ENCODE data around the gene BCLAF1. TPM values are rescaled to one million over a fixed set of nuclear protein-coding genes. Genes with fewer than 3 reads are reported as not detected.

BCLAF1 gene, protein sequence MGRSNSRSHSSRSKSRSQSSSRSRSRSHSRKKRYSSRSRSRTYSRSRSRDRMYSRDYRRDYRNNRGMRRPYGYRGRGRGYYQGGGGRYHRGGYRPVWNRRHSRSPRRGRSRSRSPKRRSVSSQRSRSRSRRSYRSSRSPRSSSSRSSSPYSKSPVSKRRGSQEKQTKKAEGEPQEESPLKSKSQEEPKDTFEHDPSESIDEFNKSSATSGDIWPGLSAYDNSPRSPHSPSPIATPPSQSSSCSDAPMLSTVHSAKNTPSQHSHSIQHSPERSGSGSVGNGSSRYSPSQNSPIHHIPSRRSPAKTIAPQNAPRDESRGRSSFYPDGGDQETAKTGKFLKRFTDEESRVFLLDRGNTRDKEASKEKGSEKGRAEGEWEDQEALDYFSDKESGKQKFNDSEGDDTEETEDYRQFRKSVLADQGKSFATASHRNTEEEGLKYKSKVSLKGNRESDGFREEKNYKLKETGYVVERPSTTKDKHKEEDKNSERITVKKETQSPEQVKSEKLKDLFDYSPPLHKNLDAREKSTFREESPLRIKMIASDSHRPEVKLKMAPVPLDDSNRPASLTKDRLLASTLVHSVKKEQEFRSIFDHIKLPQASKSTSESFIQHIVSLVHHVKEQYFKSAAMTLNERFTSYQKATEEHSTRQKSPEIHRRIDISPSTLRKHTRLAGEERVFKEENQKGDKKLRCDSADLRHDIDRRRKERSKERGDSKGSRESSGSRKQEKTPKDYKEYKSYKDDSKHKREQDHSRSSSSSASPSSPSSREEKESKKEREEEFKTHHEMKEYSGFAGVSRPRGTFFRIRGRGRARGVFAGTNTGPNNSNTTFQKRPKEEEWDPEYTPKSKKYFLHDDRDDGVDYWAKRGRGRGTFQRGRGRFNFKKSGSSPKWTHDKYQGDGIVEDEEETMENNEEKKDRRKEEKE
- 97.4 and 146 TPM in 2 replicates for total RNA-seq

DNA sequence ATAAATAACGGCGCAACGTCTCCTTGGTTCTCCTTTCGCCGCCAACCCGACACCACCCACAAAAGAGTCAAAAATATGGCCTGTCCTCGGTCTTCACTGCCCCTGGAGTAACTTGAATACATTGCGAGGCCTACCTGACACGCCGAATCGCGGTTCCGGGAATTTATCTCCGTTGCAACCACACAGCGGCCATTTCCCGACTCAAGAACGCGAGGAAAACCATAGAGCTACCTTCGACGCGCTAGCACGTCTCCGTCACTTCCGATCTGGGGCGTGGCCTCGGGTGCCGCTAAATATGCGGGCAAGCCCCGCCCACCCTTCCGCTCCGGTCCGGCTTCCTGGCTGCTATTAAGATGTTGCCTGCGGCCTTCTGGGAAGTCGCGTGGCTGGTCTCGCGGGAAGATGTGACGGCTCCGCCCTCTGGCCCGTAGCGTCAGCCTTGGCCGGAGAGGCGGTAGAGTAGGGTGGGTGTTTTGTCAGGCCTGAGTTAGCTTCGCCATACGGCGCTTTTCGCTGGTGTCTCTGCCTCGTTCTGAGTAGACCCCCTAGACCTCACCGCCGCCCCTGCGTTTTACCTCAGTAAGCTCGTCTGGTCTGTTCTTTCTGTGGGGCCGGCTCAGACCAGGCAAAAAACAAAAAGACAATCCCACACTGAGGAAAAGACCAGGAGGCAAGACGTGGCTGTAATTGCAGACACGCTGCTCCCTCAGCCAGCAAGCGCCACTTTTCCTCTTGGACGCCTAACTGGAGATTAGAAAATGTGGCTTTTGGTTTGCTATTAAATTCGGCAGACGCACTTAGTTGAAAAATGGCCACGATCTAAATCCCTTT, at the start of gene BCLAF1:
Gene BCLAF1, minus strand, starts transcription at position 268 of the 831 bp plus-strand sequence. CDS start 9,980 bp downstream, outside the sequence.
- peak within 1 kb of the TSS; percentile 99 for H3K4me3 ChIP-seq (ENCODE audit: low read depth, low read length)
- TF ChIP-seq CTCF (conservative IDR thresholded peaks at IDR 0.05; ENCODE audit: low read depth, low read length): no peak
- peak; percentile 86 for DNase-seq (ENCODE audit: low read depth)

DNA sequence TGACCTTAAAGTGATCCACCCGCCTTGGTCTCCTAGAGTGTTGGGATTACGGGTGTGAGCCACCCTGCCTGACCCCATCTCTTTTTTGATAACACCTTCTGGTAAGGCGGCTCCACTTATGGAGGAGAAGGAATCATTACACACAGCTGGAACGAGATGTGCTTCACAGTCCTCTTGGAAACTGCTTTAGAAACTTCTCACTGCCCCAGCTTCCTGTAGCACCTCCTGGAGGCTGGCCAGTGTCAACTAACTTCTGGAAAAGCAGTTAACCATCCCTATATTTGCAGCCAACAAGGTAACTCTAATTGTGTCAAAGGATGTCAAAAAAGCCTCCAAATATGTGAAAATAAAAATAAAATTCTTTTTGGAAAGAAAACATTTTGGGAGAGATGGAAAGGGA, 48.8 kb upstream of the BCLAF1 start:
- no peak for DNase-seq (ENCODE audit: low read depth)
- H3K4me3 ChIP-seq (ENCODE audit: low read depth, low read length): no peak overlapping the region
- TF ChIP-seq CTCF (conservative IDR thresholded peaks at IDR 0.05; ENCODE audit: low read depth, low read length): peak; percentile 21

- TF ChIP-seq CTCF (conservative IDR thresholded peaks at IDR 0.05; ENCODE audit: low read depth, low read length): no peak
- DNase-seq (ENCODE audit: low read depth): no peak
- H3K4me3 ChIP-seq (ENCODE audit: low read depth, low read length): no peak overlapping the region
These were observed 48.0 kb upstream of the BCLAF1 start for GRCh38 chr6:136337606-136338005.

GRCh38 chr6:136337121-136337520, 47.5 kb upstream of the BCLAF1 start:
- no peak overlapping the region for H3K4me3 ChIP-seq (ENCODE audit: low read depth, low read length)
- no peak for TF ChIP-seq CTCF (conservative IDR thresholded peaks at IDR 0.05; ENCODE audit: low read depth, low read length)
- DNase-seq (ENCODE audit: low read depth): no peak

DNA sequence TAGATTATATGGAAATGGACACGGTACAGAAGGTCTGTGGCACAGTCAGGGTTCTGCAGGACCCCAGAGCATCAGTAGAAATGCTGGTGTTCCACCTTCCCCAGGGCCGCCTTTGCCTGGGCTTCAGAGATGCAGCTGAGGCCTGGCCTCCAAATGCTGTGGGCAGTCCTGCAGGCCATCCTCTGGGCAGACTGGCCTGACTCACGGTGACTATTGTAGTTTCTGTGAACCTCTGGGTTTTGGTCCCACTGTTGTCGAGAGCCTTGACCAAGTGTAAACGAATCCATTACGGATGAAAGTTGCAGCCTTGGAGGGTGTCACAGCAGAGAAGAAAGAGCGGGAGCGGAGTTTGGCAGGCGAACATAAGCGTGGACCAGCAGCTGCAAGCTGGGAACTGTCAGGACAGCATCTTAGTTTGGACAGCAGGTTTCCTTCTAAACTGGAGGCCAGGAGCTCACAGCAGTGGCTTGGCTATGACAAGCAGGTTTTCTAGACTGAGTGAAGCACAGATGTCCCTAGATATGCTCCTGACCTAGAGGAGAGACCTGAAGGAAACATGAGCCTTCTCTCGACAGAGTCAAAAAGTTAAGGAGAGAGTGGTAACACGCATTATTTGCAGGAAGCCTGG, 46.2 kb upstream of the BCLAF1 start:
- no peak for TF ChIP-seq CTCF (conservative IDR thresholded peaks at IDR 0.05; ENCODE audit: low read depth, low read length)
- no peak for DNase-seq (ENCODE audit: low read depth)
- no peak overlapping the region for H3K4me3 ChIP-seq (ENCODE audit: low read depth, low read length)

DNA sequence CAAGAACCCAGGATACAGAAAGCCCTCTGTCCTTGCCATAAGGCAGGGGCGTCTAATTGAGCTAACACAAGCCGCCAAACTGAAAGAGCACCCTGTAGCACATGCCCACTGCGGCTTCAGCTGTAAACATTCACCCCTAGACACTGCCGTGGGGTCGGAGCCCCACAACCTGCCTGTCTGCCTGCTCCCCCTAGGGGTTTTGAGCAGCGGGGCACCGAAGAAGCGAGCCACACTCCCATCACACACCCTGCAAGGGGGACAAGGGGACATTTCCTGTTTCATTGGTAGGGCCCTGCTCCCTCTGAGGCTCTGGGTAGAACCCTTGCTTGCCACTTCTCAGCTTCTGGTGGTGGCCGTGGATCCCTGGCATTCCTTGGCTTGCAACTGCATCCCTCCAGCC, 45.2 kb upstream of the BCLAF1 start:
- peak; percentile 22 for TF ChIP-seq CTCF (conservative IDR thresholded peaks at IDR 0.05; ENCODE audit: low read depth, low read length)
- no peak for DNase-seq (ENCODE audit: low read depth)

More for the DNA sequence above, 45.2 kb upstream of the BCLAF1 start:
- H3K4me3 ChIP-seq (ENCODE audit: low read depth, low read length): no peak overlapping the region
